Panc1 (cell line): ENCODE results near the gene SPECC1.
"Not testable (repeated sequence)": the region's sequence is repeated elsewhere in the genome, so short reads cannot be mapped to it uniquely, and the experiment has no call there.

Experiments used
- POLR2AphosphoS5 ChIP-seq: IDR thresholded peaks from 2 replicates; pipeline ENCODE4 v1.6.1; 2012; ENCODE audit warnings: mild to moderate bottlenecking, low read depth, low read length, moderate library complexity
- TF ChIP-seq, protein P1 (sequence below): fragments of 450-650 bp; IDR thresholded peaks from 2 replicates; pipeline ENCODE4 v1.5.1; 2017; ENCODE audit warnings: mild to moderate bottlenecking
- TF ChIP-seq, protein P2 (sequence below), 2 experiments: IDR thresholded peaks; 2 replicates each; pipeline ENCODE4 v1.6.1; 2011 to 2012; ENCODE audit warnings: low read depth in 2 of 2, control low read depth in 1 of 2, low read length in 1 of 2, mild to moderate bottlenecking in 1 of 2, moderate library complexity in 1 of 2; ENCODE audit not compliant: insufficient read depth in 1 of 2

DNA sequence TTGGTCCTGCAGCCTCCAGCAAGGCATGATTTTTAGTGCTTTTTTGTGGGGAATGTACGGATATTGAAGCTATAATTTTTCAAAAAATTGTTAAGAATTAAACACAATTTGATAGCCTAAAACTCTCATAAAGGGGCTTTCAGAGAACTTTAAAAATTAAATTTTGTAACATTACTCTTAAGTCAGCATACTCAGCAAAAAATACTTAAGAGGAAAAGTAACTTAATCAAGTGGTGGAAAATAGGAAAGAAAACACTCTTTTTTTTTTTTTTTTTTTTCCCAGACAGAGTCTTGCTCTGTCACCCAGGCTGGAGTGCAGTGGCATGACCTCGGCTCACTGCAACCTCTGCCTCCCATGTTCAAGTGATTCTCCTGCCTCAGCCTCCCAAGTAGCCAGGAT, 46.2 kb upstream of the SPECC1 start:
- TF ChIP-seq, protein P1, sequence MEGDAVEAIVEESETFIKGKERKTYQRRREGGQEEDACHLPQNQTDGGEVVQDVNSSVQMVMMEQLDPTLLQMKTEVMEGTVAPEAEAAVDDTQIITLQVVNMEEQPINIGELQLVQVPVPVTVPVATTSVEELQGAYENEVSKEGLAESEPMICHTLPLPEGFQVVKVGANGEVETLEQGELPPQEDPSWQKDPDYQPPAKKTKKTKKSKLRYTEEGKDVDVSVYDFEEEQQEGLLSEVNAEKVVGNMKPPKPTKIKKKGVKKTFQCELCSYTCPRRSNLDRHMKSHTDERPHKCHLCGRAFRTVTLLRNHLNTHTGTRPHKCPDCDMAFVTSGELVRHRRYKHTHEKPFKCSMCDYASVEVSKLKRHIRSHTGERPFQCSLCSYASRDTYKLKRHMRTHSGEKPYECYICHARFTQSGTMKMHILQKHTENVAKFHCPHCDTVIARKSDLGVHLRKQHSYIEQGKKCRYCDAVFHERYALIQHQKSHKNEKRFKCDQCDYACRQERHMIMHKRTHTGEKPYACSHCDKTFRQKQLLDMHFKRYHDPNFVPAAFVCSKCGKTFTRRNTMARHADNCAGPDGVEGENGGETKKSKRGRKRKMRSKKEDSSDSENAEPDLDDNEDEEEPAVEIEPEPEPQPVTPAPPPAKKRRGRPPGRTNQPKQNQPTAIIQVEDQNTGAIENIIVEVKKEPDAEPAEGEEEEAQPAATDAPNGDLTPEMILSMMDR: not testable (repeated sequence)
- TF ChIP-seq, protein P2, sequence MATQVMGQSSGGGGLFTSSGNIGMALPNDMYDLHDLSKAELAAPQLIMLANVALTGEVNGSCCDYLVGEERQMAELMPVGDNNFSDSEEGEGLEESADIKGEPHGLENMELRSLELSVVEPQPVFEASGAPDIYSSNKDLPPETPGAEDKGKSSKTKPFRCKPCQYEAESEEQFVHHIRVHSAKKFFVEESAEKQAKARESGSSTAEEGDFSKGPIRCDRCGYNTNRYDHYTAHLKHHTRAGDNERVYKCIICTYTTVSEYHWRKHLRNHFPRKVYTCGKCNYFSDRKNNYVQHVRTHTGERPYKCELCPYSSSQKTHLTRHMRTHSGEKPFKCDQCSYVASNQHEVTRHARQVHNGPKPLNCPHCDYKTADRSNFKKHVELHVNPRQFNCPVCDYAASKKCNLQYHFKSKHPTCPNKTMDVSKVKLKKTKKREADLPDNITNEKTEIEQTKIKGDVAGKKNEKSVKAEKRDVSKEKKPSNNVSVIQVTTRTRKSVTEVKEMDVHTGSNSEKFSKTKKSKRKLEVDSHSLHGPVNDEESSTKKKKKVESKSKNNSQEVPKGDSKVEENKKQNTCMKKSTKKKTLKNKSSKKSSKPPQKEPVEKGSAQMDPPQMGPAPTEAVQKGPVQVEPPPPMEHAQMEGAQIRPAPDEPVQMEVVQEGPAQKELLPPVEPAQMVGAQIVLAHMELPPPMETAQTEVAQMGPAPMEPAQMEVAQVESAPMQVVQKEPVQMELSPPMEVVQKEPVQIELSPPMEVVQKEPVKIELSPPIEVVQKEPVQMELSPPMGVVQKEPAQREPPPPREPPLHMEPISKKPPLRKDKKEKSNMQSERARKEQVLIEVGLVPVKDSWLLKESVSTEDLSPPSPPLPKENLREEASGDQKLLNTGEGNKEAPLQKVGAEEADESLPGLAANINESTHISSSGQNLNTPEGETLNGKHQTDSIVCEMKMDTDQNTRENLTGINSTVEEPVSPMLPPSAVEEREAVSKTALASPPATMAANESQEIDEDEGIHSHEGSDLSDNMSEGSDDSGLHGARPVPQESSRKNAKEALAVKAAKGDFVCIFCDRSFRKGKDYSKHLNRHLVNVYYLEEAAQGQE (IDR thresholded peaks at IDR 0.05; ENCODE audit: insufficient read depth in 1 of 2, low read depth in 2 of 2, low read length in 1 of 2): not testable (repeated sequence)
- TF ChIP-seq POLR2AphosphoS5: not testable (repeated sequence)
